ENCODE data around the gene FIGNL2. TPM values are rescaled to one million over a fixed set of nuclear protein-coding genes. Genes with fewer than 3 reads are reported as not detected.

Gene FIGNL2
- total RNA-seq, 8 experiments from 2014 or later, result 0.46 to 25.3 (median 2.1) TPM

DNA sequence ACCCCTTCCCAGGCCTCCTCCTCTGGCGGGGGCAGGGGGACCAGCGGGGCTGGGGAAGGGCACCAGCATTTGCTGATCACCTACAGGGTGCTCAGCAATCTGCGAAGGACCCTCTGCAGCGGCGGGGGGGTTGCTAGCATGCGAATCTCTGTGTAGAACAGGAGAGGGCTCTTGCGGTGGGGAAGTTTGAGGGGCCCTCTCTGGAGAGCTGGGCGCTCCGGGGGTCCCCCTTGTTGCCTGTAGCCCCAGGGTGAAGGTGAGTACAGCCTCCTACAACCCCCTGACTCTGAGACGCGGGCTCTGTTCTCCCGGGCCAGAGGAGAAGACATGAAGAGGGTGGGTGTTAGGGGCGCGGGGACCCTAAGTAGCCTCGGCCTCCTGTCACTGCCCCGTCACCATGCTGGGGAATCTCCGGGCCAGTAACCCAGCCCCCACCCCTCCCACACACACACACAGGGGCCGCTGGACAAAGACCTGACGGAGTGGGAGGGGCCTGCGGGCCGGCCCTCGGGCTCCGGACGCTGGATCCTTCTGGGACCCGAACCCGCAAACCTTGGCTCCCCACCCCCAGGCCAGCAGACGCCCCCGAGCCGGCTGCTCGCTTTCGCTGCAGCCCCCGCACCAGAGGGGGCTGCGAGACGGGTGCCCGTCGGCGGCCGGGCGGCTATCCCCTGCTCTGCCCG lies 734 bp downstream of the FIGNL2 start:
- peak; percentile 15 to 41 (median 30) for ATAC-seq (replicated peaks in 6 of 8)
- WGBS, 10 experiments, result no CpG with 5 or more reads among the region's 40 CpGs
- in situ Hi-C loops (cut with MboI; ENCODE audit: low pct_unique_long_range_greater_than_20kb in 2 of 9, low sequenced_read_pairs in 9 of 9, unreplicated experiment in 9 of 9), result no loop called here
- Histone ChIP-seq H3K27ac (peak overlapping the region; percentile 89 to 98), H3K4me1 (replicated peaks in 1 of 2) (peaks cover 65 to 69% of the 10 kb centered on the region in 2 donors), H3K4me3 (peak overlapping the region; percentile 43 to 99 (median 80))

DNA sequence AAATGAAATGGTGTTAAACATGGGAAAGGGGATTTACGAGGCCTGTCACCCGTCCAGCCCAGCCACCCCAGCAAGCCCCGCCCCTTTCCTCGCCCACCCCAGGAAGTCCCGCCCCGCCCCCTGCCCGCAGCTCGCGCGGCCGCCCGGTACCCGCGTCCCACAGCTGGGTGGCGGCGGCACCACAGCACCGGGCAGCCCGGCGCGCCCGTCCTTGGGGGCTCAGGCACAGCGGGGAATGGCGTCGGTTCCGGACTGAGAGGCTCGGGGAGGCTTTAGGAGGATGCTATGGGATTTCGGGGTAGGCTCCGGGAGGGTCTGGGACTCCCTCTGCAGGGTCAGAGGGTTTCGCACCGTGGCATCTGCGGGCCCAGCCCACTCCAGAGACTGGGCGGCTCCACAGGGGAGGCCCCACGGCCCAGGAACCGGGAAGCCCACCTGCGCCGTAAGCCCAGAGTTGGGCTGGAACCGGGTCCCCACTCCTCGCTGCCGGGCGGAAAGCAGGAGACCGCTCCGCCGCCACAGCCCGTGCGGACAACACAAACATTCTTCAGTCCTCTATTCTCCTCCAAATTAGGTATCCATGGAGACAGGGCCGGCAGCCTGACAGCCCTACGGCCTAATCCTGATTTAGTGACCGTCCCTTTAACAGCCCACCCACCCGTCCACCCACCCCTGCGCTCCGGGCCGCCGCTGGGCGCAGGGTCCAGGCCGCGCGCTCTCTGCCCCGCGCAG lies 1.4 kb downstream of the FIGNL2 start:
- peak; percentile 41 to 66 (median 55) for ATAC-seq (replicated peaks in 6 of 8)
- Histone ChIP-seq H3K27ac (peak overlapping the region; percentile 89 to 98), H3K4me1 (replicated peaks in 1 of 2) (peaks cover 72 to 76% of the 10 kb centered on the region in 2 donors), H3K4me3 (peak overlapping the region; percentile 43 to 99 (median 80))
- WGBS, 10 experiments, result 0% methylated on average over 3 to 6 of the region's 59 CpGs; no CpG with 5 or more reads in 8 of the 10 experiments
- in situ Hi-C loops (cut with MboI; ENCODE audit: low pct_unique_long_range_greater_than_20kb in 2 of 9, low sequenced_read_pairs in 9 of 9, unreplicated experiment in 9 of 9), result no loop called here

DNA sequence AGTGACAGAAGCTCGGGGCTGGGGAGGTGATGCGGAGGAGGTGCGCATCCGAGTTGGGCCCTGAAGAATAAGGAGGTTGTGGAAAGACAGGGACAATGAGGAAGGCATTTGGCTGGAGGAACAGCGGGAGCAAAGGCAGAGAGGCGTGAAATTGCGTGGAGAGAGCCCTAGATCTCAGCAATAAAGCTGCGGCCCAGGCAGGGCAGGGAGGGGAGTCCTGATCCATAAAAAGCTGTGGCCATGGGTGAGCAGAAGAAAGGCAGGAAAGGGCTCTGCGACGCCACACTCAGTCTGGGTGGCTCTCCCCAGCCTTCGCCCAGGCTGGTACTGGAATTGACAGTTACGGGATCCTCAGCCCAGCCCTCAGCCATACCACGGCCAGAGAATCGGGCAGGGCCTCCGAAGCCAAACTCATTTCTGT lies 2.2 kb downstream of the FIGNL2 start:
- WGBS, 10 experiments, result 0 to 93% (median 61%) methylated on average over 1 to 7 of the region's 15 CpGs; no CpG with 5 or more reads in 1 of the 10 experiments
- peak overlapping the region; percentile 43 to 99 (median 80) for H3K4me3 ChIP-seq
- ATAC-seq (replicated peaks in 6 of 8), result no peak
- H3K27ac ChIP-seq, result peak overlapping the region; percentile 89 to 98
- H3K4me1 ChIP-seq (replicated peaks in 1 of 2), result peaks cover 73 to 77% of the 10 kb centered on the region in 2 donors
- in situ Hi-C loops (cut with MboI; ENCODE audit: low pct_unique_long_range_greater_than_20kb in 2 of 9, low sequenced_read_pairs in 9 of 9, unreplicated experiment in 9 of 9), result no loop called here

DNA sequence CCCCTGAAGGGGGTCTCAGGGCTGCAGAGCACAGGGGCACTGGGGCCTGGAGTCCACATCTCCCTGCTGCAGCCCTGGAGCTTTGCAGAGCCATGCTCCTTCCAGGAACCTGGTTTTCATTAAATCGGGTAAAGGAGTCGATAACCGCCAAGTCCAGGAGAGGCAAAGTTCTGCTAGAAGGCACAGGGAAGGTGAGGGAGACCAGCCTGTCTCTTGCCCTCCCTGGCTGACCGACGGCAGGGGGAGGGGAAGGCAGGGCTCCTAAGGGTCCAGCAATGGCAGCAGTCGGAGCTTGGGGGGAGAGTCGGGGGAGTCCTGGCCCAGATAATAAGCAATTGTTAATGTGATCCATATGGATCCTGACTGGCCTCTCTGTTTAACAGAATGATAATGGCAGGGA lies 3.0 kb downstream of the FIGNL2 start:
- in situ Hi-C loops (cut with MboI; ENCODE audit: low pct_unique_long_range_greater_than_20kb in 2 of 9, low sequenced_read_pairs in 9 of 9, unreplicated experiment in 9 of 9), result no loop called here
- 10 to 20% methylated on average over 2 of the region's 7 CpGs; no CpG with 5 or more reads in 8 of the 10 experiments for WGBS, 10 experiments
- Histone ChIP-seq H3K4me3 (no peak overlapping the region), H3K27ac (peak overlapping the region; percentile 5 to 98), H3K4me1 (replicated peaks in 1 of 2) (peaks cover 65 to 76% of the 10 kb centered on the region in 2 donors)
- ATAC-seq (replicated peaks in 6 of 8), result no peak

DNA sequence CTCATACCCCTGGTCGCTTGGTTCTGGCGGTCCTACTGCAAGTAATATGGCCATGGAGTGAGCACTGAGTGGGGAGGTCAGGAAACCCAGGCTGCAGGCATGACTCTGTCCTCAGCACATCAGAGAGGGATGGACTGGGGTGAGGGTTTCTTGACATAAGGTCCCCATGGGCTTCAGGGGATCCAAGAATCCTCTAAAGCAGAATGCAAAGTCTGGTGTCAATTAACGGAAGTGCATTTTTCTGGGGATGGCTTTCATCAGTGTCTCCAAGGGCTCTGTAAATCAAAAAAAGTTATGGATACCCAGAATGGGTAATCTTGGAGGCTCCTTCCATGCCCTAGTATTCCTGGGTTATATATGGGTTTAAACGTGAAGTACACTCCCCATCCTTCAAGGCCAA lies 3.7 kb downstream of the FIGNL2 start:
- Histone ChIP-seq H3K4me3 (no peak overlapping the region), H3K27ac (no peak overlapping the region), H3K4me1 (replicated peaks in 1 of 2) (peaks cover 63 to 73% of the 10 kb centered on the region in 2 donors)
- WGBS, 10 experiments, result 0 to 100% (median 76%) methylated on average over 1 to 2 of the region's 4 CpGs; no CpG with 5 or more reads in 4 of the 10 experiments
- in situ Hi-C loops (cut with MboI; ENCODE audit: low pct_unique_long_range_greater_than_20kb in 2 of 9, low sequenced_read_pairs in 9 of 9, unreplicated experiment in 9 of 9), result no loop called here
- no peak for ATAC-seq (replicated peaks in 6 of 8)

DNA sequence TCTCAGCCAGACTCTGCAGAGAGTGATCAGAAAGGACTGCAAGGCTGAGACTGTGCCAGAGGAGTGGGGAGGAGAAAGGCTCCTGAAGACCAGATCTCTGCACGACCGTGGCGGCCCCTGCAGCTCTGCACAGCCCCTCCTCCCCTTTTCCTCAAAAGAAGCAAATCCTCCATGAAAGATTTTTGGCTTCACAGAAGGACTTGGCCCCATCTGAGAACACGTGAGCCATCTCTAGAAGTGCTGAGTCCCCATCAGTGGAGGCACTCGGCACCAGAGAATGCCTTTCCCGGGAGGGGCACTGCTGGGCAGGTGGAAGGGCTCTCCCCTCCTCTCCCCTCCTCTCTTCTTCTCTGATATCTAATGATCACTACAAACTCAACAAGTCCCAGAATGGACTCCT lies 6.8 kb downstream of the FIGNL2 start:
- in situ Hi-C loops (cut with MboI; ENCODE audit: low pct_unique_long_range_greater_than_20kb in 2 of 9, low sequenced_read_pairs in 9 of 9, unreplicated experiment in 9 of 9), result no loop called here
- Histone ChIP-seq H3K4me3 (no peak overlapping the region), H3K4me1 (replicated peaks in 1 of 2) (peaks cover 86 to 95% of the 10 kb centered on the region in 2 donors), H3K27ac (no peak overlapping the region)
- 0 to 69% (median 43%) methylated on average over 1 to 3 of the region's 6 CpGs; no CpG with 5 or more reads in 6 of the 10 experiments for whole genome bisulfite sequencing, 10 experiments
- no peak for ATAC-seq (replicated peaks in 6 of 8)

DNA sequence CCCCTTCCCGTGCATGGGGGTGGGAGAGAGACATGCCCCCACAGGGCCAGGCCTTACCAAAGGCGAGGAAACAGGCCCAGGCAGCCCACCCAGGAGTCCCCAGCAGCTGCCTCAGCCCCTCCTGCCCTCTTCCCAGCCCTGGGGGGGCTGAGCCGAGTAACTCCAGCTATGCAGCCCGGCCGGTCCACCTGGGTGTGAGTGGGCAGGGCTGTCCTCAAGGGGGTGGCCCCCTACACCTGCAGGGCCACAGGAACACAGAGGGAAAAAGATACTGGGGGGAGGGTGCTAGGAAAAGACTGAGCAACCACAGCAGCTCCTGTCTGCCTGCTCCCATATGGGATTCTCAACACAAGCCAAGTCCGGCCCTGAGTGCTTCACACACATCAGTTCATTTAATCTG lies 7.6 kb downstream of the FIGNL2 start:
- peaks cover 87 to 95% of the 10 kb centered on the region in 2 donors for H3K4me1 ChIP-seq (replicated peaks in 1 of 2)
- WGBS, 10 experiments, result 0 to 80% (median 80%) methylated on average over 1 of the region's 6 CpGs; no CpG with 5 or more reads in 7 of the 10 experiments
- H3K27ac ChIP-seq, result no peak overlapping the region
- no peak overlapping the region for H3K4me3 ChIP-seq
- ATAC-seq (replicated peaks in 6 of 8), result no peak
- in situ Hi-C loops (cut with MboI; ENCODE audit: low pct_unique_long_range_greater_than_20kb in 2 of 9, low sequenced_read_pairs in 9 of 9, unreplicated experiment in 9 of 9), result no loop called here

DNA sequence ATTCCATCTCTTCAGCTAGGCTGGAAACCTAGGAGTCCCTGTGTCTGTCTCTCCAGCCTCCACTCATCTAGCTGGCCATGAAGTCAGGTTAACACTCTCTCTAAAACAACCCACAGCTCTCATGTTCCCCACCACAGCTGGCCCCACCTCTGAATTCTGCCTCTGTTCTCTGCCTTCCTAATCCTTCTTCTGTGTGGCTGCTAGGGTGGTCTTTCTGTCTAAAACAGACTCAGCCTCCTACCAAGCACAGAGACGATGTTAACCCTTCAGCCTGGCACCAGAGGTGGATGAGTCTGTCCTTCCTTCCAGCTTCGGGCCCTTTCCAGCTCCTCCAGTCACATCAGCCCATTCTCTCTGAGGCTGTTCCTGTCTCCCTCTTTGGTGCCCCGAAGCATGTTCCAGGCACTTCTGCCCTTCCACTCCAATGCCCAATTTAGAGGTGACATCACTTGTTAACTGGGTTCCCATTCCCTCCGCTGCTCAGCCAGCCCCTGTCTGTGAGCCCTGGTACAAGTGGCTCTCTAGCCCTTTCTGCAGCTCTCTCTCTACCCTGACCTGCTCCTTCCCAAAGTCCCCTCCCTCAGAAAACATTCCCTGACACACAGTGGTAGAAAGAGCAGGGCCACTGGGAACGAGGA lies 9.1 kb downstream of the FIGNL2 start:
- peak in 5 of 8 experiments; percentile 70 to 84 (median 71) for ATAC-seq (replicated peaks in 6 of 8)
- H3K27ac ChIP-seq, result no peak overlapping the region
- in situ Hi-C loops (cut with MboI; ENCODE audit: low pct_unique_long_range_greater_than_20kb in 2 of 9, low sequenced_read_pairs in 9 of 9, unreplicated experiment in 9 of 9), result no loop called here
- no peak overlapping the region for H3K4me3 ChIP-seq
- WGBS, 10 experiments, result 10 to 100% (median 75%) methylated on average over 1 to 3 of the region's 5 CpGs; no CpG with 5 or more reads in 2 of the 10 experiments
- H3K4me1 ChIP-seq (replicated peaks in 1 of 2), result peaks cover 80 to 89% of the 10 kb centered on the region in 2 donors

DNA sequence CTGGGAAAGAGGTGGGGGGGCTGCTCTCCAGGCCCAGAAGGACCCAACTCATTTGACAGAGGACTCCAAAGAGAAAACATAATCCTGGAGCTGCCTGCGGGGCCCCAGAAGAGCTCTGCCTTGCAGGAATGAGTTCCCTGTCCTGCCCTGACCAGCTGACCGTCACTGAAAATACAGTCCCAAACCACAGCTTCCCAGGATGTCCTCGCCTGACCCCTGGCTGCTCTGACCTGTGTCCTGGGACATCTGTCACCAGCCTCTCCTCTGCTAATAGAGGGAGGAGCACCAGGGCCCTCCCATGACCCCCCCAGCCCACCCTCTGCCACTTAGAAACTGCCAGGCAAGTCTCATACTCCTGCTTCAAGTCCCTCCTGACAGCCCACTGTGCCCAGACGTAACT lies 9.8 kb downstream of the FIGNL2 start:
- in situ Hi-C loops (cut with MboI; ENCODE audit: low pct_unique_long_range_greater_than_20kb in 2 of 9, low sequenced_read_pairs in 9 of 9, unreplicated experiment in 9 of 9), result no loop called here
- peak overlapping the region in 1 of 2 donors; percentile 81 for H3K27ac ChIP-seq
- ATAC-seq (replicated peaks in 6 of 8), result no peak
- WGBS, 10 experiments, result 40 to 60% methylated on average over 1 of the region's 4 CpGs; no CpG with 5 or more reads in 8 of the 10 experiments
- peaks cover 74 to 85% of the 10 kb centered on the region in 2 donors for H3K4me1 ChIP-seq (replicated peaks in 1 of 2)
- H3K4me3 ChIP-seq, result no peak overlapping the region

DNA sequence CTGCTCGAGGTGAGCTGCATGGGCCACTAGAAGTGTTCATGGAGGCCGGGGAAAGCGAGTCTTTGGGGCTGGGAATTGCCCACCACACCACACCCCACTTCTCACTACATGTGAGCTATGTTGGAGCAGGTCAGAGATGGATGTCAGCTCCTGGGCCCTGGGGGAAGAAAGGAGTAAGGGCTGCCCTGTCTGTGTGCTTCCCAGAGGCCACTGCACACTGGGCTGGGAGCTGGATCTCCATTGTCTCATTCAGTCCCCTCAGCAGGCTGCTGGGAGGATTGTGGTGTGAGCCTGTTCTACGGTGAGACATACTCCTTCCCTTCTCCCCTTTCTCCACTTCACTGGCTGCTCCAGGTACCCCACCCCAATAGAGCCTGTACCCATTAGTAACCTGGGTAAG lies 10.5 kb downstream of the FIGNL2 start:
- Histone ChIP-seq H3K4me3 (no peak overlapping the region), H3K27ac (peak overlapping the region; percentile 79 to 81), H3K4me1 (replicated peaks in 1 of 2) (peaks cover 68 to 78% of the 10 kb centered on the region in 2 donors)
- ATAC-seq (replicated peaks in 6 of 8), result peak in 2 of 8 experiments; percentile 5 to 16
- in situ Hi-C loops (cut with MboI; ENCODE audit: low pct_unique_long_range_greater_than_20kb in 2 of 9, low sequenced_read_pairs in 9 of 9, unreplicated experiment in 9 of 9), result no loop called here
- WGBS, 10 experiments, result 10 to 60% (median 60%) methylated on average over 1 to 3 of the region's 4 CpGs; no CpG with 5 or more reads in 6 of the 10 experiments

DNA sequence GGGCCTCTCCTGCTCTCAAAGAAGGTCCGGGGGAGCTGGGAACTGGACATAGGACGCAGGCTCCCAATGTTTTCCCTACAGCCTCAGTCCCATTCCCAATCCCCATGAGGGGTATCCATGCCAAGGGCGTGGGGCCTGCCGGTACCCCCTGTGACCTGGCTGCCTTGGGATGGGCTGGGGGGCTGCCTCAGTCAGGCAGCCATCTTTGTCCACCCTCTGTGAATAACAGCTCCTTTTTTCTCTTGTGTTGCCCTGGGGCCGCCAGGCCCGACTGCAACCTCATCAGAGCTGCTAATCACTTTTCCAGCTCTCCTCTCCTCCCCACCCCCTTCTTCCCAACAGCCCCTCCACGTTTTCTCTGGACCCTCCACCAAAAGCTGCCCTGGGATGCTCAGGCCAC lies 11.2 kb downstream of the FIGNL2 start:
- no peak overlapping the region for H3K4me3 ChIP-seq
- H3K4me1 ChIP-seq (replicated peaks in 1 of 2), result peaks cover 60 to 71% of the 10 kb centered on the region in 2 donors
- peak overlapping the region; percentile 79 to 81 for H3K27ac ChIP-seq
- peak in 2 of 8 experiments; percentile 2 to 13 for ATAC-seq (replicated peaks in 6 of 8)
- 0 to 20% methylated on average over 1 to 2 of the region's 7 CpGs; no CpG with 5 or more reads in 8 of the 10 experiments for WGBS, 10 experiments
- in situ Hi-C loops (cut with MboI; ENCODE audit: low pct_unique_long_range_greater_than_20kb in 2 of 9, low sequenced_read_pairs in 9 of 9, unreplicated experiment in 9 of 9), result no loop called here

DNA sequence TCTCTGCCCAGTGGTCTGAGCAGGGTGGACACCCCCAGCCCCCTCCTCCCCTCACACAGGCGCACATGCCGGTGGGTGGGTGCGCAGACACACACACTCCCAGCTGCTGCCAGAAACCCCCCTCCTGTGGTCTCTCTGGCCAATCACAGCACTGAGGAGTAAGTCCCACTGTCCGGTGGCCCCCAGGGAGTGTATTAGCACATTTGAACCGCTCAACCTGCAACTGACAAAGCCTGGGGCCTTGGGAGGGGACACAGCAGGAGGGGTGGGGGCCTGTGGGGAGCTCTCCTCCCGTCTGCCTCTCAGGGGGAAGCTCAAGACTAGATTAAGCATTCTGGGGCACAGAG lies 11.7 kb downstream of the FIGNL2 start:
- H3K4me1 ChIP-seq (replicated peaks in 1 of 2), result peaks cover 56 to 67% of the 10 kb centered on the region in 2 donors

More for the DNA sequence above, 11.7 kb downstream of the FIGNL2 start:
- in situ Hi-C loops (cut with MboI; ENCODE audit: low pct_unique_long_range_greater_than_20kb in 2 of 9, low sequenced_read_pairs in 9 of 9, unreplicated experiment in 9 of 9), result no loop called here
- peak in 6 of 8 experiments; percentile 21 to 64 (median 46) for ATAC-seq (replicated peaks in 6 of 8)
- WGBS, 10 experiments, result 10 to 14% methylated on average over 1 to 2 of the region's 6 CpGs; no CpG with 5 or more reads in 8 of the 10 experiments
- H3K27ac ChIP-seq, result peak overlapping the region; percentile 79 to 81
- no peak overlapping the region for H3K4me3 ChIP-seq

Data from motor neuron (in vitro differentiated cells).